HG03045 (cell line): ENCODE results near the gene LIPC.

Experiments
- ATAC-seq: cut with Tn5 transposase; IDR thresholded peaks from one replicate; pipeline ENCODE4 v1.9.1; 2021; ENCODE audit warnings: mild to moderate bottlenecking, moderate library complexity; ENCODE audit not compliant: unreplicated experiment

Gene LIPC

DNA sequence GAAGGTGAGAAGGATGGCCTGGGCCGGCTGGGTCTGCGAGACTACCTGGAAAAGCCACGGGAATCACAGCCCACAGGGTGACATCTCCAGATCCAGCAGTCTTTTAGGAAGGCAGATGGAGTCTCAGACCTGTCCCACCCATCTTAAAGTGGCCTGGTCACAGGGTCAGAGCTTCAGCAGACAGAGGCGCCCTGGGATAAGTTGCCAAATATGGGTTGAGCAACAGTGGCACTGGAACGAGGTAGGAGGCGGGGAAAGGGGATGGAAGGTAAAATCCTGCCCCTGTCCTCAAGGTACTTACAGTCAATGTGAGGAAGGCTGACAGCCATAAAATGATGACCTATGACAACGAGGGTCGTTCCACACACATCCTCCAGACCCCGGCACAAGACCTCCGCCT is 80.7 kb downstream of the LIPC start:
- no peak for ATAC-seq

DNA sequence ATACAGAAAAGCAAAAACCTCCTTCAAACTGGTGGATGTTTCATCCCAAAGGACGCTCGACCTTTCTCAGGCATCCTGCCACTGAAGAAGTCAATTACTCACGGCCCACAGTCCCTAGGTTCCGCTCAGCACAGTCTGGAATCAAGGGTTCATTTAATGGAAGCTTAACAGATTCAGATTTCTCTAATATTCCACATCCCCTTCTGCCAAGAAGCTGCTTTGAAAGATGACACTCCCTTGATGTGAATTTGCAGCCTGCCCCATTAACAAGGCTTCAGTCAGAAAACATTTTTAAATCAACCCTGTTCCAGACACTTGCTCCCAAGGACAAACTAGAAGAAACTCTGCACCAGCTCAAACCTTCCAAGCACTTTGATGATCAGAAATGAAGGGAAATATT is 81.2 kb downstream of the LIPC start:
- ATAC-seq: no peak

DNA sequence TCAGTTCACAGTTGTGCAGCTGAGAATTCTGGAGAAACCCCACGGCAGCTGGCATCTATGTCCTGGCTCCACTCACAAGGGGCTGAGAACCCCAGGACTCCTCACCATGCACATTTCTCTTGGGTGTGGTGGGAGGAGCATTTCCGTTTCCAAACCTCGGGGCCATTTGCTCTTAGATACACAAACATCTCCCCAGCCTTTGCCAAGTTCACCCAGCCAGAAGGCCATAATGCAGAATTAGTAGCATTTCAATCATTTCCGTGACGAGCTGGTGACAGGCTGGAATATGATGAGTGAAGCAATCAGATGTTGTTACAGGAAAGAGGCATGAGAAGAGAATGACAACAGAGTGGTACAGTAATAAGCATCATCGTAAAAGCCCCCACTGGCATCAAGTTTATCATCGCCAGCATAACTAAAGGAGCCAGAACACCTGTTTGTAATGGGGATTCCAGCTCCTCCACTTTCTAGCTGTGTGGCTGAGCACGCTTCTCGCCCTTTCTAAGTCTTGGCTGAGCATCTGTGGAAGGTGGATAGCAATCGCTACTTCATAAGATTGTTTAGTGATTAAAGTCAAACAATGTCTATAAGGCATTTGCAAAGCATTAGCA is 82.0 kb downstream of the LIPC start:
- no peak for ATAC-seq

DNA sequence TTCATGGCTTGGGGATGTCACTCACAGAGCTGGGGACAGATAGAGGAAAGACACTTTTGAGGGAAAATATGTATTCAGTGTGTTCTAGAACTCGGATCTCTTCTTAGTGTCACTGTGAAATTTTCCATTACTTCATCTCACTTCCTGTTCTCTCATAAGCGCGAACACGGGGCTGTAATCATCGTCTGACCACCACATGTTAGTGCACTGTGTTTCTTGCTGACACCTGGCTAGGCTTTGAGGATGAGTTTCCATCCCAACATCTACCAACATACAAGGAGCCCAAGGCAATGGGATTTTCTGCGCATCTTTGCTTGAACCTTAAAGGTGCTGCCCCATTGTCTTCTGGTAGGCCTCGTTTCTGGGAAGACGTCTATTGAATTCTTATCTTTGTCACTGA is 84.0 kb downstream of the LIPC start:
- no peak for ATAC-seq

DNA sequence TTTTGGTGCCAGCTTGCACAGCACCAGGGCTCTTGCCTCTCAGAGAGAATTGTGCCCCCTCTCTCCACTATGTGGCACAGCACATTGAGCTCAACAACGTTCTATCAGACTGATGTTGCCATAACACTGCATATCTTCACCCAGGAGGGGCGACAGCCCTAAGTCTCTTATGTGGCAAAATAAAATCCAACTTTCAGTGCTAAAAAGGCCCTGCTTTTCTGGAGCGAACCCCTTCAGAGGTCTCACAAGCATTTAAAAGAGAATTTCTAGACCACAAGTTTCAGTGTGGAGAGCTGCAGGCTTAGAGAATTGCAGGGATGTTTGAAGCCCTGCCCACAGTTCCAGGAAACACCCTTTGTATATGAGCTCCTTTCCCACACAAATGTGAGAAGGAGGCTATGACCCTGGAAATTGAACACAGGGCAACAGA is 85.5 kb downstream of the LIPC start:
- ATAC-seq: no peak

DNA sequence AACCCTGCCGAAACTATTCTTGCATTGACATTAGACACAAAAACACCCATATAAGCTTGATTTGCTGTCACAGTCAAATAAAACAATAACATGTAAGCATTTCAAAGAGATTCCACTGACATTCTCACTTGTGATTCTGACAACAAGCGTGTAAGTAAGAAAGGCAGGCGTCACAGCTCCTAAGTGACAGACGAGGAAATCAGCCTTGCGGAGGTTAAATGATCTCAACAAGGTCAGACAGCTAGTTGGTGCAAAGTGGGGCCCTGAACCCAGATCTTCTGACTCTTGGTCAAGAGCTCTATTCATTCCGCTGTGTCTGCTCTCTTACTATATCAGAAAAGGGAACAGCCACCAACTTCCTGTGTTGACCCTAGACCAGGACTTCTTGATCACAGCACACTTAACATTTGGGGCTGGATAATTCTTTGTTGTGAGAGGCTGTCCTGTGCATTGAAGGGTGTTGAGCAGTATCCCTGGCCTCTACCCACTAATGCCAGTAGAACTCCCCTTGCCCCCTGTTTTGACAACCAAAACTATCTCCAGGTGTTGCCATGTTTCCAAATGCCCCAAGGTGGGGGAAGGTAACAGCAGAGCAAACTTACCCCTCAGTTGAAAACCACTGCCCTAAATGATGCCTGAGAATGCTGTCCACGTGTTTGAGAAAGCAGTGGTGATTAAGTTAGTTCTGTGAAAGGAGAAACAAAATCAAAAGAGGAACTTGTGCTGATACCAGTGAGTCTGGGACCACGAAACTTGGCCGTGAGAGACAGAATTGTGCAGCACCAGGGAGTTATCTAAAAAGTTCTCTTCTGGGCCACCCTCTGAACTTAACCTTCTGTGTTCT is 86.1 kb downstream of the LIPC start:
- ATAC-seq: peak; percentile 61

DNA sequence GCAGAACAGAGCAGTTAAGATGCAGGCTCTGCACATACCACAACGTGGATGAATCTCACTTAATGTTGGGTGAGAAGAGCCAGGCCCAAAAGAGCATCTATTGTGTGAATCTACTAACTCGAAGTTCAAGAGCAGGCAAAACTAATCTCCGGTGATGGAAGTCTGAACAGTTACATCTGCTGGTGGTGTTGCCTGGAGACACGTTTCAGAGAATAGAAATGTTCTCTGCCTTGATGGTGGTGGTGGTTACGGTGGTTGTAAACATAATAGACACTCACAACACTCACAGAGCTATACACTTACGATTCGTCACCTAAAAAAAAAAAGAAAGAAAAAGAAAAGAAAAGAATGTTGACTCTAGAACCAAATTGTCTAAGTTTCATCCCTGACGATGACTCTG is 86.8 kb downstream of the LIPC start:
- no peak for ATAC-seq

DNA sequence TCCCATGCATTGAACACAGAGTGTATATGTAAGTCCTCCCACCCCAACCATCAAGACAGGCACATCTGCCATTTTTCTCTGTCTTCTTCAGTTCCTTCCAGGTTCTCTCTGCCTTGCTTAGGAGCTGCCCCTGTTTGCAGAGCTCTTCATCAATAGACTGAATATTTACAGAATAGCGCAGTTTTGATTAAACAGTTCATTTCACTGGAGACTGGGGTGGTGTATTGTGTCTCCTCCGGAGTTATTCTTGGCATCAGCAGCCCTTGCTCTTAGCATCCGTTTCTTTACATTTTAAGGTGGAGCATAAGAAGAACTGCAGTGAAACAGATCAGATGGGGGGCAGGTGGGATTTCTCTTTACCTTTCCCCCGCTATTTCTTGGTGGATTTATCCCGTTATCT is 87.7 kb downstream of the LIPC start:
- ATAC-seq: no peak

DNA sequence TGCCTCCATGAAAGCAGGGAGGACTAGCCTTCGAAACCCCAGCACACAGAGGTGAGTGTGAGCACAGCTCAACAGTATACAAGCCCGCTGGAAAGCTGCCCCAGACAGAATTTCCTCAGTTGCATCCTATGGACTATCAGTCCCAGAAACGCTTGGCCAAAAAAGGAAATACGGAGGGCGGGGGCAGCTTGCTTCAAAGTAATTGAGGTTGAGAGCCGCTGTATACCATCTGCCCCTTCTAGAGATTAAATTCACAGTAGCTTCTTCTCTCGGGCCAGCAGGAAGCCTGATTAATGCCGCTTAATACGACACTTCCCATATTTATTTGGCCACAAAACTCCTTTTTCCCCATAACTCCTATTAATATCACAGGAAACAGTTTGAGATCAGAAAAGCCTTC is 88.7 kb downstream of the LIPC start:
- ATAC-seq: no peak

DNA sequence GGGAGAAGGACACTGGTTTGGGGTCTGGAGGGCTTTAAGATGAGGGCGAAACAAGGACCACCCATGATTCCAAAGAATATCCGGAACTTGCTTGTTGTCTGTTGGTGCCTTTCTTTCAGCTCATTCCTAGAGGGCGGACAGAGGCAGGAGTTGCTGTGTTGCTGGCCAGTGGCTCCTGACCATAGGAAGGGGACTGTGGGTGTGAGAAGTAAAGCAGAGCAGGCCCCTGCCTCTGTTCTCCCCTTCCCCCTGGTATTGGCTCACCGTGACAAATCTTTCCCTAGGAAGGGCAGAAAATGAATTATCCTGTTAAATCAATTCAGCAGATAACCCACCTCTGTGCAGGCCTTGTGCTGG is 89.1 kb downstream of the LIPC start:
- ATAC-seq: no peak

DNA sequence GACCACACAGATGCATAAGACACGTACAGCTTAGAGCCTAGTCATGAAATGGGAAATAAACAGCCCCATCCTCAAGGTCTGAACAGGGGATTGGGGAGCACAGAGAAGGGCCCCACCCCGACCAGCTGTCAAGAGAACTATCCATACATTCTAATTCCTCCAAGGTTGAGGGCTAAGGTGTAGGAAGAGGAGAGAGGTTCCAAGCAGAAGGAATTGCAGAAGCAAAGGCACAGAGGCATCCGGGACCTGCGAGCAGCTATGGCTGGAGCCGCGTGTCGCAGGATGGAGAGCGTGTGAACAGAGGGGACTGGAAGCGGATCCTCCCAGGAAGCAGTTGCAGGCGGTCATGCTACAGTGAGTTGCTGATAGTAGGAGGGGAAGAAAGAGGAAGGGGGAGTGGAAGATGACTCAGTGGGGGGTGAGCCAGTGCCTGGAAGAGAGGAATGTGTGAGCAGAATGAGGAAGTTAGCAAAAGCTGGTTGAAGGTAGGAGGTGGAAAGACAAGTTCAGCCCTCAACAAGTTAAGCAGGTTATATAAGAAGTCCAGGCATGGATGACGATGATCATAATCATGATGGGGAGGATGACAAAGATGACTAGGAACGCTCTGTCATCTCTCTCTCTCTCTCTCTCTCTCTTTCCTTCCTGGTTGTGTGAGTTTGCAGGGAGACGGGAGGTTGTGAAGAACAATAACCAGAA is 89.7 kb downstream of the LIPC start:
- ATAC-seq: no peak

DNA sequence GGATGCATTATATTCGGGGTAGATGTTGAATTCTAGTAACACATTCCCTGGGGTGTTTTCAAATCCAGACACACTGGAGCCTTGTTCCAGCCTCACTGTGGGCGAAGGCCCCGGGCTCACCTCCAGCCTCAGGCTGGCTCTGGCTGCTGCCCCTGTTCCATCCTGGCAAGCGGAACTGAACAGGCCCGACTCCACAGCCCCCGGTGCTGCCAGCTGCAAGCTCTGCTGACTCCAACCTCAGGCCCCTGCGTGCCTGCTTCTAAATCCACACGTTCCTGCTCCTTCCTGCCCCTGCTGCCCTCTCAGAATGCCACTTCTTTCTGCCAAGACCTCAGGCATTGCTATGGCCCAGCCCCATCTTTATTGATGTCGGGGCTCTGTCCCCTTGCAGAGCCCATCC is 90.6 kb downstream of the LIPC start:
- no peak for ATAC-seq

DNA sequence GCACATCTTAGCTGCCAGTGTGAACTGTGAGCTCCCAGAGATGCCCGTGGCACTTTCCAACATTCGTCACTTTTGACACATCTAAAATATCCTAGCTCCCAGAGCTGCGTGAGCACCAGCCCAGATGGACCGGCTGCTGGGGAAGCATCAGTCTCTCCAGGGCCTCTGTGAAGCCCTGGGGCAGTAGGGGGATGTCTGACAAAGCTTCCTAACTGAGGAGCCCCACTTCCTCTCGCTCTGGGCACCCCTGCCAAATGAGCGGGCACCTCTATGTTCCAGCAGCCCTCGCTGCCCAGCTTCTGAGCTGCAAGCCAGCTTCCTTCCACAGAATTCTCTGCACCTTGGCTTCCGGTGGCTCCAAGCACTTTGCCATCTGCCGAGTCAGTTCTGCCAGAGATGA is 91.1 kb downstream of the LIPC start:
- no peak for ATAC-seq

DNA sequence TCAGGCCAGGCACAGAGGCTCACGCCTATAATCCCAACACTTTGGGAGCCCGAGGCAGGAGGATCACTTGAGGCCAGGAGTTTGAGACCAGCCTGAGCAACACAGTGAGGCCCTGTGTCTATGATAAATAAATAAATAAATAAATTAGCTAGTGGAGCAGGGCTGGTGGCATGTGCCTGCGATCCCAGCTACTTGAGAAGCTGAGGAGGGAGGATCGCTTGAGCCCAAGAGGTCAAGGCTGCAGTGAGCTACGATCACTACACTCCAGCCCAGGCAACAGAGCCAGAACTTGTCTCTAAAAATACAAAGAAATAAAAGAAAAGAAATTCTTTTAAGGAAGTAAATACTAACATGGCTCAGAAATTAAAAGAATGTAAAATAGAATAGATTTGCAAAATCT is 91.8 kb downstream of the LIPC start:
- no peak for ATAC-seq

DNA sequence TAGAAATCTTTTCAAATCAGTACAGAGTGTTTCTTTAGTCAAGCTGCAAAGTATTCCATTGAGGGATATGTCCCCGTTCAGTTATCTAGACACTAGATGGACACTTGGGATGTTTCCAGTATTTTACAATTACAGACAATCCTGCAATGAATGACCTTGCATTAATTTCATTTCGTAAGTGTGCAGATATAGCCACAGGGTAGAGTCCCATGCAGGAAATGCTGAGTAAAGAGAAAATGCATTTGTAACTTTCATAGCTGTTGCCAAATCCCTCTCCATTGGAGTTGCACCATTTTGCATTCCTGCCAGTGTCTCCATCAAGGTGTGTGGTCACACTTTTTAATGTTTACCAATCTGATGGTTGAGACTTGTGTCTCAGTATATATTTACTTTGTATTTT is 92.5 kb downstream of the LIPC start:
- no peak for ATAC-seq

DNA sequence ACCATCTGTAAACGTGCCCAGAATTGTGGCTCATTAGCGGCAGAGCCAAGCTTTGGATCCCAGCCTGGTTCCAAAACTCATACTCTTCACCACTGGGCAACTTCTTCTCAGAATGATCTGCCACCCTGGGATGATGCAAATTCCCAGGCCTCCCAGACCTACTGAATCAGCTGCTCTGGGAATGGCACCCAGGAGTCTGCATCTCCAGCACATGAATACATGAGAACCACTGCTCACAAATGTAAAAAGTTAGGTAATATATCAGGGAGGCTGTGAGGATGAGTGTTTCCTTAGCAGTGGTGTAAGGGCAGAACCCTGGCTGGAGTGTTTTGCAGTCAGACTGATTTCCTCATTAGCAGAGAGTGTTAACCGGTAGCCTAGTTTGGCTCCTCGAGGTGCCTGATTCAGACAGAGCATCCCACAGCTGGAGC is 94.2 kb downstream of the LIPC start:
- no peak for ATAC-seq

DNA sequence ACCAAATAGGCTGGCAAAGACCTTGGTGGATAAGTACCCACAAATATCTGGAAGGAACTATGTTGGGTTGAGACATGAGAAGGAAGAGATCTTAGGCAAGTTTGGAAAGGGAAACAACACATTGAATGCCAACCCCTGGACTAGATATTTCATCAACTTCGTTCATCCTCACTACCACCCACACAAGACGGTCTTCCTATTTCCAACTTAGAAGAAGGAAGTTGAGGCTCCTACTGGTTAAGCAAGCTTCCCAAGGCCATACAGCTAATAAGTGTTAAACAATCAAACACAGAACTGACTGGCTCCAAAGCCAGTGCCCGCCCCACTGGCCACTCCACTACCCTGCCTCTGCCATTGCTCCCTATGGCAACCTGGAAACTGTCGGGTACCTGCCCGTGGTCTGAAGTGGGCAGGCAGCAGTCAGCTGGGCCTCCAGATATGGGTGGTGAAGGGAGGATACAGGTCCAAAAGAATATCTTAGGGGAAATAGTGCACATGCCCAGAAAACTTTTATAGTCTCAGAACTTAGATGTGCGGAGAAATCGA is 94.9 kb downstream of the LIPC start:
- no peak for ATAC-seq

DNA sequence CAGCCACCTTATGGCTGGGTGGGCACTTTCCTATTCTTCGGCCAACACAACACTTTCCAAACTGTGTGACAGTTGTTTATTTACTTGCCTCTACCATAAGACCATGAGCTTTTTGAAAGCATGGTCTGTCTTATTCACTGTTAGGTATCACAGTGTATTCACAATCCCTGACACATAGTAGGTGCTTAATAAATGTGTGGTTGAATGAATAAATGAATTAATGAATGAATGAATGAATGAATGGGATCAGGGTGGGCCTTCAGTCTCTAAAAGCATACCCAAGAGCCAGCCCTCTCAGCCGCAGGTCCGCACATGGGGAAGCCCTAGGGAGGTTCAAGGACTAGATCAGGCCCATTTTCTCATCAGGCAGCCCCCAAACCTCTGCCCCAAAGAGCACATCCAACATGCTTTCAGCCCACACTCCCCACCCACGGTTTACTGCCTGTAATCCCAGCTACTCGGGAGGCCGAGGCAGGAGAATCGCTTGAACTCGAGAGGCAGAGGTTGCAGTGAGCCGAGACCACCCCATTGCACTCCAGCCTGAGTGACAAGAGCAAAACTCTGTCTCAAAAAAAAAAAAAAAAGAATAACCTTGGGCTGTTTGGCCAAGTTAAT is 95.9 kb downstream of the LIPC start:
- ATAC-seq: no peak

DNA sequence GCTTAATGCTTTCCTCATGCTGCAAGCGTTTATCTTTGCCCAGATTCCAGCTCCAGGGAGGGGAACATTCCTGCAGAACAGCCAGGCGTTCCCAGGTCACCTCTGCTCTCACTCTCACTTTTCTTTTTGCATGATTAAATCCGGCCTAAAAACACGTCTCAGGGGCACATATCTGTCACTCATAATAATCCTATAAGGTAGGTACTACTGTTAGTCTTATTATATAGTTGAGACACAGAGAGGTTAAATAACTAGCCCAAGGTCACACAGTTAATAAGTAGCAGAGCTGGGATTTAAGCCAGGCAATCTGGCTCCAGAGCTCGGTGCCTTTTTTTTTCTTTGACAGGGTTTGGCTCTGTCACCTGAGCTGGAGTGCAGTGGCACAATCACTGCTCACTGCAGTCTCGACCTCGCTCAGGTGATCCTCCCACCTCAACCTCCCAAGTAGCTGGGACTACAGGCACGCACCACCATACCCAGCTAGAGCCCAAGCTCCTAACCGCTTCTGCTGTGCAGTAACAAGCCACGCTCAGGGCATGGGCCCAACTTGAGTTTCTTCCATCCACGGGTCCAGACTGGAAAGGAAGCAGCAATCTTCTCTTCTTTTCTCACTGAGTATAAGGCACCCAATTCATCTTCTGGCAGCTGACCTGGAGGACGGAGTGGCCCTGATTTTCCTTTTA is 96.5 kb downstream of the LIPC start:
- ATAC-seq: no peak

DNA sequence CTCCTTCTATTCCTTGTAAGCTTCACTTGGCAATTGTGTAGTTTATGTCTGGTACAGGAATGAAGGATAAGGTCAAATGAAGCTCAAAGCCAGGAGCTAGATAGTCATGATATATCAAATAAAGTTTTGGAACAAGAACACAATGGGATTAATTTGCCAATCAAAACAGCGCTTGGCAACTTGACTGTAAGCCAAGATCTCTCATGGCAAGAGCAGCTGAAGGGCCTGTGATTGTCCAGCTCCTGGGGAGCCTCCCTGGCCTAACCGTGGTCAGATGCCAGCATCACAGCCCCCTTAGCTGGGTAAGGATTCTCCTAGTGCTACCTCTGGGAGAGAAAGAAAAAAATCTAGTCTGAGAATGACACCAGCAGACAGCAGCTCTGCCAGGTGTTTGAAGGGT is 97.2 kb downstream of the LIPC start:
- no peak for ATAC-seq

DNA sequence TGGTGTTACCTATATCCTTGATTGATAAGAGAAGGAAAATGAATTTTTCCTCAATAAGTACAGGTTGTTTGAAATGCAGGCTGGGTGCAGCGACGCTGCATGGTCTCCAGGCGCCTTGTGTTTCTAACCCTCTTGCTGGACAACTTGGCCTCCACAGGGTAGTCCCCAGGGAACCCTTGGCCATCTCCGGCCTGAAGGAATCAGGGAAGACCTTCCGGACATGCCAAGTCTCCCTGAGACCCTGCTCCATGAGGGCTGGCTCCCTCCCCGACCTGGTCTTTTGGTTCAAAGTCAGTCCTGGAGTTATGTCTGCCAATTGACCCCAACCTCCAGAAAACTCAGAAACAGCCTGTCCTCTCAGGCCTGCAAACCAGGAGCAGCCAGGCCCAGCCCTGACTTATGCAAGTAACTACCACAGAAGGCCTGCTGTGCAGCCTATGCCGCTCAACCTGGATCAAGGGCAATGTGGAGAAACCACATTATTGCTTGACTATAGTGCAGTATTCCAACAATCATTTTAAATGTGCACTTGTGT is 98.3 kb downstream of the LIPC start:
- ATAC-seq: no peak
